Adrenal gland (tissue), 5 donors: ENCODE results near the gene ACAD8.

Experiments used
- CTCF ChIP-seq, 6 experiments: fragments of 450-650 bp in 4 of 6; fragments of 200-600 bp in 2 of 6; sonication (generic) in 1 of 6; IDR thresholded peaks; 1 replicate in 5 of 6; 2 replicates in 1 of 6; pipeline versions ENCODE4 v1.5.1 to v1.8.0; 2016 to 2021; ENCODE audit warnings: antibody characterized with exemption in 6 of 6, mild to moderate bottlenecking in 2 of 6, moderate library complexity in 1 of 6
- POLR2A ChIP-seq, 2 donors: fragments of 450-650 bp; IDR thresholded peaks; one replicate each; pipeline ENCODE4 v1.6.1; 2017; ENCODE audit warnings: antibody characterized with exemption in 2 of 2, mild to moderate bottlenecking in 2 of 2, moderate library complexity in 1 of 2
- donor health status: DM: no; HTN: no; CAD: no.

GRCh38 chr11:134292661-134293060 lies 39.3 kb downstream of the ACAD8 start:
- TF ChIP-seq CTCF (IDR thresholded peaks at IDR 0.05), result no peak
- no peak for TF ChIP-seq POLR2A (IDR thresholded peaks at IDR 0.05)
